Measurements from ENCODE around the gene WDR3.

GRCh38 chr1:118013336-118013735 lies 83.8 kb downstream of the WDR3 start:
- no peak for TF ChIP-seq EZH2 (IDR thresholded peaks at IDR 0.05; ENCODE audit: insufficient read depth, low read length)
- TF ChIP-seq CTCF (IDR thresholded peaks at IDR 0.05; ENCODE audit: insufficient read depth, low read depth, low read length): no peak
